GM21381 (cell line): ENCODE measurements around the gene TRIM41.
"Not testable (repeated sequence)": the region's sequence is repeated elsewhere in the genome, so short reads cannot be mapped to it uniquely, and the experiment has no call there.

Experiments
- ATAC-seq: cut with Tn5 transposase; IDR thresholded peaks from one replicate; pipeline ENCODE4 v1.9.1; 2021; ENCODE audit warnings: mild to moderate bottlenecking, moderate library complexity; ENCODE audit not compliant: unreplicated experiment

The TRIM41 gene

DNA sequence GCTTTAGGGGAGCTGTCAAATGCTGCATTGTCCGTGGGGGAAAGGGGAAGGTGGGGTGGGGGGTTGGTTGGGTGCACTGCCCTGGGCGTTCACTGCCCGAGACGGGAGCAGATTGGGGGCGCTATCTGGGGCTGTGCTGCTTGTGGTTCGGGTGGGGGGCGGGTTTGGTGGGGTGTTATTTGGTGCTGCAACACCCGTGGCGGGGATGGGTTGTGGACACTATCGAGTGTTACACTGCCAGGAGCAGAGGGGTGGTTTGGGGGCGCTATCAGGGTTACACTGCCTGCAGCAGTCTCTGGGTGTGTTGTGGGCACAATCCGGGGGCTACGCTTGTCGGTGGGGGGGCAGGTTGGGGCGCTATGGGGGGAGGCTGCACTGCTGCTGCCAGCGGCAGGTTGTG is 59.3 kb downstream of the TRIM41 start:
- ATAC-seq, result not testable (repeated sequence)

DNA sequence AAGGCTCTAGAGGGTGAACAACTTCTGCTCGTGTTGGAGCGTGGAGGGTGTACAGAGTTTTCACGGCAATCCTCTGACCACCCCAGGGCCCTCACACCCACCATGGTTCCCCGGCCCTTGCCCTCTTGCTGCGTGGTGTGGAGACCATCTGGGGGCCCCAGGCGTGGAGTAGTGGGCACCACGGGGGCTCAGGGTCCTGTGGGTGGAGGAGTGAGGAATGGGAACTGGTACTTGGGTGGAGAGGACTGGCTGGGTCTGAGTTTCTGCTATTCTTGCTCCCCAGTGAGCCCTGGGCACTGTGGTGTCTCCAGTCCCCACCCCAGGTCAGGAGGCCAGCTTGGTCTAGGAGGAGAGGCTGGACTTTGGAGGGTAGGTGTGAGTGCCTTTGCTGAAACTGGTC is 59.8 kb downstream of the TRIM41 start:
- no peak for ATAC-seq

DNA sequence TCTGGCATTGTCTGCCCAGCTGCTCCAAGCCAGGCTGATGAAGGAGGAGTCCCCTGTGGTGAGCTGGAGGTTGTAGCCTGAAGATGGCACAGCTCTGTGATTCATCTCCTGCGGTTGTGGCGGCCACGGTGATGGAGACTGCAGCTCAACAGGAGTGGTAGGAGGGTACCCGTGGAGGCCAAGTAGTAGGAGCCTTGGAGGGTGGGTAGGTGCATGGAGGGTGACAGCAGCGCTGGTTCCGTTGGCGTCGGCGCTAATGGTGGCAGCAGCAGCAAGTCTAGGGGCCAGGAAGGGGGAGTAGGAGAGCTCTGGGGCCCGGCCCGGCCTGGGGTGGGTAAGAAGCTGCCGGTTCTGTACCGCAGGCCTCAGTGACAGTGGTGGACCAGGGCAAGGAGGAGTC is 60.3 kb downstream of the TRIM41 start:
- ATAC-seq, result no peak

DNA sequence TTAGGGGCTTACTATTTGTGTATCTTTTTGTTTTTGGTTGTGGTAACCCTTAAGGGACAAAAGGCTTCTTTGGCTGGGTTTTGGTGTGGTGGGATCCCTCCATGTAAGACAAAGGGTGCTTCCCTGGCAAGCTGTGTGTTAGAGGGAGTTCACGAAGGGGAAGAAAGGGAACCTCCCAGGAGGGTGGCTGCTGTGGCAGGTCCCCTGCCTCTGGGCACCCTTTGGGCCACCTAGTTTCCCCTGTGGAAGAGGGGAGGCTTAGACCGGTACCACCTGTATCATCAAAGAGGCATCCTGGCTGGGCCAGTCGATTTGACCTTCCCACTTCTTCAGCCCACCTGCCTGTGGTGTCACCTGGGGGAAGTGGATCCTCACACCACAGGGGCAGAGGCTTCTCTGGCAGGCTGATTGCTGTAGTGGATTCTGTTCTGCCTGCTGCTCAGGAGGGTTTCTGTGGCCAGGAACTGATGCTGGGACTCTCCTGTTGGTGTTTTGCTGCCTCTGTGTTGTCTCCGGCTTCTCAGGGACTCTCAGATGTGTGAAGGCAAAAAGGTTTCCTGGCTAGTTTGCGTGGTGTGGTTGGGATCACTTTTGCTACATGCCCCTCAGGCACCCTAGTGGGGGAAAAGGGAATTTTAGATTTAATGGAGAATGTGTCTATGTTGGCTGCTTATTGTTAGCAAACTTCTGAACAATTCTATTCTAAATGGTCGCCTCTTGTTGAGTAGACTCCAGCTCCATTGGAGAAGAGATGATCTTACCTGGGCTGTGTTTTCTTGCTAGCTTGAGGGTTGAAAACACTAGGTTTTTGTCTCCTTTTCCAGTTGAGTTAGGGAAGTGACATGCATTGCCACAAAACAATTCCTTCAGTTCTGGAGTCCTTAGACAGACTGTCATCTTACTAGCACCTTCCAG is 61.0 kb downstream of the TRIM41 start:
- not testable (repeated sequence) for ATAC-seq
